Measurements from ENCODE around the gene LDLRAD4. TPM values are rescaled to one million over a fixed set of nuclear protein-coding genes. Genes with fewer than 3 reads are reported as not detected.

The LDLRAD4 gene
- total and polyA plus RNA-seq, 2 experiments from 2014 or later: 0.73 to 1.9 TPM

- TF ChIP-seq CREB1 (CRISPR knock-in tag; IDR thresholded peaks at IDR 0.05; ENCODE audit: low read depth) (no peak), ZNF114 (CRISPR knock-in tag; IDR thresholded peaks at IDR 0.05) (no peak), REST (IDR thresholded peaks at IDR 0.05; ENCODE audit: unreplicated experiment) (no peak), JUNB (IDR thresholded peaks at IDR 0.05; ENCODE audit: unreplicated experiment) (no peak), EZH2phosphoT487 (IDR thresholded peaks at IDR 0.05; ENCODE audit: unreplicated experiment) (no peak), ETS1 (IDR thresholded peaks at IDR 0.05) (no peak), STAT1 (IDR thresholded peaks at IDR 0.05; ENCODE audit: unreplicated experiment) (no peak), EZH2 (IDR thresholded peaks at IDR 0.05; ENCODE audit: low read depth, unreplicated experiment) (no peak)
- Mint-ChIP-seq H3K27ac (no peak overlapping the region), H3K36me3 (ENCODE audit: low read depth) (no peaks in the 10 kb centered on the region)
Measured at GRCh38 chr18:13564579-13564978, 346.0 kb downstream of the LDLRAD4 start.

GRCh38 chr18:13565228-13565627 is 346.7 kb downstream of the LDLRAD4 start:
- no peak overlapping the region for H3K4me3 ChIP-seq
- H3K4me1 ChIP-seq (ENCODE audit: insufficient read depth): no peaks in the 10 kb centered on the region
- H2AFZ ChIP-seq: no peak overlapping the region
- H3K27ac ChIP-seq (ENCODE audit: low read depth): no peak overlapping the region
- H4K20me1 ChIP-seq (replicated peaks; ENCODE audit: insufficient read depth): no peaks in the 10 kb centered on the region
- no peaks in the 10 kb centered on the region for H3F3A ChIP-seq (replicated peaks; ENCODE audit: low read depth)
- no peak for ATAC-seq
- no peak for DNase-seq (ENCODE audit: low spot score)
- no peak overlapping the region for H3K4me3 Mint-ChIP-seq
- H3K36me3 ChIP-seq (ENCODE audit: insufficient read depth): no peaks in the 10 kb centered on the region
- no peaks in the 10 kb centered on the region for H3K36me3 Mint-ChIP-seq (ENCODE audit: low read depth)
- peaks cover 15% of the 10 kb centered on the region for H3K4me1 Mint-ChIP-seq
- H3K4me2 ChIP-seq: no peak overlapping the region
- H3K27ac Mint-ChIP-seq: no peak overlapping the region
- no peaks in the 10 kb centered on the region for H3K27me3 ChIP-seq (ENCODE audit: insufficient read depth)
- H3K27me3 Mint-ChIP-seq (ENCODE audit: insufficient read depth, low read depth, poor library complexity): peaks cover 2% of the 10 kb centered on the region
- TF ChIP-seq CREB1 (CRISPR knock-in tag; IDR thresholded peaks at IDR 0.05; ENCODE audit: low read depth): no peak
- no peak for TF ChIP-seq JUNB (IDR thresholded peaks at IDR 0.05; ENCODE audit: unreplicated experiment)
- no peaks in the 10 kb centered on the region for H3K9me2 ChIP-seq (ENCODE audit: insufficient read depth)
- H3K79me2 ChIP-seq (replicated peaks; ENCODE audit: insufficient read depth): no peaks in the 10 kb centered on the region
- no peaks in the 10 kb centered on the region for H3K9me3 Mint-ChIP-seq

More at GRCh38 chr18:13564579-13564978, 346.0 kb downstream of the LDLRAD4 start:
- no peaks in the 10 kb centered on the region for H3K9me3 Mint-ChIP-seq
- no peak overlapping the region for H2AFZ ChIP-seq
- H3K79me2 ChIP-seq (replicated peaks; ENCODE audit: insufficient read depth): no peaks in the 10 kb centered on the region
- H3K4me3 ChIP-seq: no peak overlapping the region
- no peaks in the 10 kb centered on the region for H3K36me3 ChIP-seq (ENCODE audit: insufficient read depth)
- H3K4me2 ChIP-seq: no peak overlapping the region
- no peaks in the 10 kb centered on the region for H3K4me1 ChIP-seq (ENCODE audit: insufficient read depth)
- no peak for ATAC-seq
- H3K27me3 Mint-ChIP-seq (ENCODE audit: insufficient read depth, low read depth, poor library complexity): peaks cover 2% of the 10 kb centered on the region
- no peaks in the 10 kb centered on the region for H3K9me2 ChIP-seq (ENCODE audit: insufficient read depth)
- no peaks in the 10 kb centered on the region for H3F3A ChIP-seq (replicated peaks; ENCODE audit: low read depth)
- H3K4me3 Mint-ChIP-seq: no peak overlapping the region
- no peaks in the 10 kb centered on the region for H4K20me1 ChIP-seq (replicated peaks; ENCODE audit: insufficient read depth)
- no peak for DNase-seq (ENCODE audit: low spot score)
- H3K27ac ChIP-seq (ENCODE audit: low read depth): no peak overlapping the region
- H3K27me3 ChIP-seq (ENCODE audit: insufficient read depth): no peaks in the 10 kb centered on the region
- peaks cover 15% of the 10 kb centered on the region for H3K4me1 Mint-ChIP-seq

All from GM23338 (cell line).